Vein endothelial cell (primary cell): ENCODE data around the gene CDK5RAP2. TPM values are rescaled to one million over a fixed set of nuclear protein-coding genes. Genes with fewer than 3 reads are reported as not detected.

Source experiments
- total RNA-seq: library from RNA; depleted of rRNA; stranded (reverse); fragments of >200 nt; gene quantifications from 2 replicates; pipeline ENCODE4 v1.2.3, GENCODE V29; 2012

The CDK5RAP2 gene
- total RNA-seq = 18.8 and 20.9 TPM in 2 replicates

DNA sequence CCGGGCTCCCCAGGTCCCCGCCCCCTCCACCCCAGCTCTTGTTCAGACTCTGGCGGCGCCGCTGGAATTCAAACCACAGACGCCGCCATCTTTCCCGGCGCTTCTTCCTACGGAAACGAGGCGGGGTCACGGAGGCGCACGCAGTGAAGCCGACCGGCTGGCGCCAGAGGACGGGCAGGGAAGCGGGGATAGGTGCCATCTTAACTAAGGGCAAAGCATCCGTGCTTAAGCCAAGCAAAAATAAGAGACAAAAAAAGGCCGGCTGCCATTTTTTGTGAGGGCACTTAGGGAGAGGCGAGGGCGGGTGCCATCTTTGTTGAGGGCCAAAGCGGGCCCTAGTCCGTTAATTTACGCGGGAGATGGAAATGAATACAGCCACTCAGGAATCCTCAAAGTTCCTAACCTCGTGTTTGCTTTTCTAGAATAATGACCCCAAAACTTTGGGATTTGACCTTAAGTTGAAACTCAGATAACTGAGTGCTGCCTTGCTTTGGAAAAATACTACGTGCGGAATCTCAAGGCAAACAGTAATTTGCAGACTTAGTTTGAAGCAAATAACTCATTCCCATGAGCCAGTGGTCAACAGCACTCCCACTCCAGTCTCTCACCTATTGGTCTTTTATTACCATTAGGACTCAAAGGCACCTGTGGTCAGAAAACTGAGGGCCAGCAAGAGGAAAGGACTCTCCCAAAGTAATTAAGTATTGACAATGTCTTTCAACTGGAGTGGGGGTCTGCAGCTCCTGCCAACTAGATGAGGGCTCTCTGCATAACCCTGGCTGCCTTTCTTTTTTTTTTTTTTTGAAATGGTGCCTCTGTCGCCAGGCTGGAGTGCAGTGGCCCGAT lies at the start of gene CDK5RAP2:
CDK5RAP2 (minus strand) TSS at position 117 of the 846 bp plus-strand sequence. CDS start 189 bp downstream, outside the sequence.

Other genes with a start within 250 kb of the CDK5RAP2 start
- gene MEGF9, start 134.3 kb upstream of the CDK5RAP2 start, total RNA-seq = 9.1 and 12.2 TPM in 2 replicates
- gene FBXW2, start 213.2 kb upstream of the CDK5RAP2 start, total RNA-seq = 35.6 and 43.3 TPM in 2 replicates